Left colon (tissue), 2 donors: ENCODE data around the gene KCNQ1. TPM values are rescaled to one million over a fixed set of nuclear protein-coding genes. Genes with fewer than 3 reads are reported as not detected.
A peak's percentile ranks its signal among the peaks of the same experiment; 100 is the strongest.
"Not testable (repeated sequence)": the region's sequence is repeated elsewhere in the genome, so short reads cannot be mapped to it uniquely, and the experiment has no call there.

Source experiments
- ATAC-seq: fragments of 200-7000 bp; cut with Tn5 transposase; one replicate; pipeline ENCODE4 v1.9.1; 2020; ENCODE audit warnings: mild to moderate bottlenecking, moderate library complexity
- DNase-seq, 2 donors: peaks; one replicate each; pipeline ENCODE4 v3.0.0-alpha.2; 2020
- intact Hi-C, 2 donors: fragments of 100-400 bp; cut with DNase I in 1 of 2; cut with micrococcal nuclease in 1 of 2; formaldehyde crosslinking; loops; one replicate each; pipeline versions ENCODE4 v1.11.2 to v1.14.0; 2022; cut with DNase I, micrococcal nuclease
- total RNA-seq, 2 donors: library from RNA; stranded (reverse); fragmentation: NEBNext Ultra II Directional; extraction: Animal tissue kit (Norgen Biotek cat#: 25700); gene quantifications; one replicate each; pipeline ENCODE4 v1.2.1, GENCODE V29; 2021
- donor health status: DM: no; HTN: no; CAD: no.
- donor health status: DM: yes; HTN: yes; CAD: no.

Gene KCNQ1
- total RNA-seq, 2 donors from 2014 or later = 42.8 to 56.8 TPM

DNA sequence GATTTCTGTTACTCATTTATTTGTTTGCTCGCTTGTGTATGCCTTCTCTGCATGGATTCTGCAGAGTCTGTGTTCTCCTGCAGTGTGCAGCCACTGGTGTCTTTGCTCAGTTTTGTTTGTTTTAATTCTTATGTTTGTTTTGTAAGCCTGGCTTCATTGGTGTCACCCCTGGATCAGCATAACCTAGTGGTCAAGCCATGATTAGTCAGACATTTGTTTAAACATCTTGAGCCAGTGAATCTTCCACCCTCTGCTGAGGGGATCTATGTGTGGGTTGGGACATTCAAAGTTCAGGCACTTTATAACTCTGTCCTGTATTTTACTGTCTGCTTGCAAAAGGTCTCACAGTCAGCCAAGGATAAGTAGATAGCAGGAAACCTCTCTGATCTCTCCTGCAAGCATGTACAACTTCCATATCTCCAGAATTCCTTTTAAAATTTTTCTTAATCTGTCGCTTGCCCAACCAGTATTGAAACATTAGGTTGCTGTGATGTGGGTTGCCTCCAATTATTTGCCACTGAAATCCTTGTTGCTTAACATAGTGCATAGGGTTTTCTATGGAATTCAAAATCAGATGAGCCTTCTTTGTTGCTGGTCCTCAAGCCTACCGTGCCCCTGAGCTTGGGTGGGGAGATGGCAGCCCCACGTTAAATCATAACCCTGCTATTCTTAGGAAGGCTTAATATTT lies 168.2 kb downstream of the KCNQ1 start:
- peak; percentile 80 for ATAC-seq

DNA sequence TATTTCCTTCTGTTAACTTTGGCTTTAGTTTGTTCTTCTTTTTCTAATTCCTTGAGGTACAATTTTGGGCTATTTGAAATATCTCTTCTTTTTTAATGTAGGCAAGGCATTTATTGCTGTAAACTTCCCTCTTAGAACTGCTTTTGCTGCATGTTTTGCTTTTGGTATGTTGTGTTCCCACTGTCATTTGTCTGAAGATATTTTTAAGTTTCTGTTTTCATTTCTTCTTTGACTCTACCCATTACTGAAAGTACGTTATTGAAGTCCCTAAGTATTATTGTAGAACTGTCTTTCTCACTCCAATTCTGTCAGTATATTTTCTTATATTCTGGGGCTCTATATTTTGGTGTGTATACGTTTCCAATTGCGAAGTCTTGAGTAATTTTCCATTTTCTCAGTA lies 177.1 kb downstream of the KCNQ1 start:
- DNase-seq (no peak), ATAC-seq (no peak)
- intact Hi-C loops = no loop called here

More for the DNA sequence above, 168.2 kb downstream of the KCNQ1 start:
- no peak for DNase-seq
- intact Hi-C loops = no loop called here

- DNase-seq = no peak
- no peak for ATAC-seq
- intact Hi-C loops = no loop called here
These were observed 180.4 kb downstream of the KCNQ1 start for GRCh38 chr11:2625183-2625582.

- ATAC-seq (no peak), DNase-seq (no peak)
- intact Hi-C loops = no loop called here
These were observed 185.9 kb downstream of the KCNQ1 start for GRCh38 chr11:2630679-2631078.

DNA sequence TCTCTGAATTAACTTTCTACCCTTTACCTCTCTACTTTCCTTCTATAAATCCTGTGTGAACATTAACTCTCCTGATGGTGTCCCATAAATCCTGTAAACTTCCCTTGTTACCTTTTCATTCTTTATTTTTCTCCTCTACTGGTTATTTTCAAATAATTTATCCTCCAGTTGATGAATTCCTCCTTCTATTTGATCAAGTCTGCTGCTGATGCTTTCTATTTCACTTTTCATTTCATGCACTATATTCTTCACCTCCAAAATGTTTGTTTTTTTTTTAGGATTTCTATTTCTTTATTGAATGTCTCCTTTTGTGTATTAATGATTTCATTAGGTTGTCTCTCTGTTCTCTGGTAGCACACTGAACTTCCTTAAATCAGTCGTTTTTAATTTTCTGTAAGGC lies 186.4 kb downstream of the KCNQ1 start:
- ATAC-seq (no peak), DNase-seq (no peak)
- intact Hi-C loops = no loop called here

GRCh38 chr11:2639763-2640162 lies 195.0 kb downstream of the KCNQ1 start:
- intact Hi-C loops, DNase-seq, ATAC-seq: not testable (repeated sequence)

GRCh38 chr11:2641623-2642022 lies 196.8 kb downstream of the KCNQ1 start:
- intact Hi-C loops = no loop called here
- ATAC-seq (no peak), DNase-seq (no peak)

- DNase-seq (no peak), ATAC-seq (no peak)
- intact Hi-C loops = no loop called here
These were observed 198.9 kb downstream of the KCNQ1 start for GRCh38 chr11:2643746-2644145.

GRCh38 chr11:2644844-2645778 lies 200.3 kb downstream of the KCNQ1 start:
- DNase-seq (no peak), ATAC-seq (no peak)
- intact Hi-C loops = no loop called here

DNA sequence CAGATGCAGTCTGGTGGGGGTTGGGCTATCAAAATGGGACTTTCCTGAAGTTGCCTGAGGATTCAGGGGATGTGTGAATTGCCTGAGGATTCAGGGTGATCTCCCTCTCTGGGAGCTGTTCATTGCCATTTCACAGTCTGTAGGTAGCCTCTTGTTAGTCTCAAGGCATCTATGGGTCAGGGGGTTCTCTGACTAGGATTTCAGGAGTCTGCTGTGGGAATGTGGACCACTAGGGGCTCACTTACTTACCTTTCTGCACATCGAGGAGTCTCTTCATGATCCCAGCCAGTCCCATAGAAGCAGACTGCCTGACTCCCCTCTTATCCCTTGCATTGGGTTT lies 200.9 kb downstream of the KCNQ1 start:
- no peak for DNase-seq
- ATAC-seq = no peak
- intact Hi-C loops = no loop called here

GRCh38 chr11:2647167-2647566 lies 202.4 kb downstream of the KCNQ1 start:
- ATAC-seq (no peak), DNase-seq (no peak)
- intact Hi-C loops = no loop called here

- intact Hi-C loops = no loop called here
- DNase-seq (no peak), ATAC-seq (no peak)
These were observed 203.1 kb downstream of the KCNQ1 start for GRCh38 chr11:2647953-2648352.

GRCh38 chr11:2649400-2649799 lies 204.6 kb downstream of the KCNQ1 start:
- intact Hi-C loops = no loop called here
- no peak for DNase-seq
- ATAC-seq = no peak

- ATAC-seq (no peak), DNase-seq (no peak)
- intact Hi-C loops = no loop called here
These were observed 205.0 kb downstream of the KCNQ1 start for GRCh38 chr11:2649848-2650247.

DNA sequence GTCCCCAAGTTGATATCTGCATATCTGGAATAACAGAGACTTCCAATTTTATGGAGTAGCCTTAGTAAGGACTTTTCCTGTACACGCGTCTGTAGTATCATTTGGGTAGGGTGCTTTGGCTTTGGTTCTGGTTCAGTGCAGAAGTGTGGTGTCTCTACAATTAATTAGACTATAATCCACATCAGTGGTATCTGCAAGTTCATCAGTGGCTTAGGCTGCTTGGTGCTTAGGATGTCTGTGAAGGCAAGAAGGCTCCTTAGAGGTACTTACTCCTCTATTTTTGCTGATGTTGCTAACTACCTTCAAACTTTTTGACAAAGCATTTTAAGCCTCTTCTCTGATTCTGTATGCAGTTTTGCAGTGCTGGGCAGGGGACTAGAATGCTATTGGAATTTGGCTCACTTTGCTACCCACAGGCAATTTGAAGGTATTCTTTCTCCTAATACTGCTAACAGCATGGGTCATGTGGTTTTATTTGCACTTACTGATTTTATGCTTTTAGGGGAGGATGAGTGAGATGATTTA lies 205.6 kb downstream of the KCNQ1 start:
- intact Hi-C loops = no loop called here
- ATAC-seq (no peak), DNase-seq (no peak)

- DNase-seq (no peak), ATAC-seq (no peak)
- intact Hi-C loops = no loop called here
These were observed 206.3 kb downstream of the KCNQ1 start for GRCh38 chr11:2651054-2651617.

DNA sequence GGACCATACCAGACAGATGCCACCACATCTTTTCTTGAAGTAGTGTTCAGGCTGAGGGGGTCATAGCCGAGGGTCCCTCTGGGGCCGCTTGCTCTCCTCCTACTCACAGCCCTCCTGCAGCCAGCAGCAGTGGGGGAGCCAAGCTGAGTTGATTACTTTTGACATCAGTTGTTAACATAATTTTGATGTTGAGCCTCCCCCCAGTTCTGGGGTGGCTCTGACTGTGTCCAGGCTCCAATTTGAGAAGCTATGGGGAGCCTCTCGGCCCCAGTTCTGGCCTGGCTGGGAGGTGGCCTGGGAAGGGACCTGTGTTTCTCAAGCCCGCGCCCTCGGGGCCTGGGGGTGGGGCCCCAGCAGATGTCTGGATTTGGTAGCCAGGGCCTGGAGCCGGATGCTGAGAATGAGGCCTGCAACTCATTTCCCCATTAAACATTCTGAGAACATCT lies 207.0 kb downstream of the KCNQ1 start:
- intact Hi-C loops = no loop called here
- DNase-seq = no peak
- ATAC-seq = no peak

GRCh38 chr11:2652333-2653197 lies 207.8 kb downstream of the KCNQ1 start:
- intact Hi-C loops = no loop called here
- DNase-seq (no peak), ATAC-seq (no peak)

- DNase-seq = no peak
- intact Hi-C loops = no loop called here
- ATAC-seq = no peak
These were observed 208.4 kb downstream of the KCNQ1 start for GRCh38 chr11:2653198-2653551.
